Breast epithelium (tissue), 4 donors: ENCODE data around the gene RYR1. TPM values are rescaled to one million over a fixed set of nuclear protein-coding genes. Genes with fewer than 3 reads are reported as not detected.
"Not testable (repeated sequence)": the region's sequence is repeated elsewhere in the genome, so short reads cannot be mapped to it uniquely, and the experiment has no call there.

ENCODE experiments used
- DNase-seq, 2 donors: peaks; one replicate each; pipeline ENCODE4 v3.0.0-alpha.2; 2019; ENCODE audit warnings: low spot score in 2 of 2
- H3K27ac ChIP-seq, 2 donors: fragments of 200-600 bp; sonication (generic) in 1 of 2; one replicate each; pipeline ENCODE4 v1.5.1; 2016 to 2019; ENCODE audit warnings: mild to moderate bottlenecking in 1 of 2
- H3K27me3 ChIP-seq, 2 donors: fragments of 200-600 bp; sonication (generic) in 1 of 2; one replicate each; pipeline versions ENCODE4 v1.5.1 to v1.6.0; 2017 to 2019; ENCODE audit warnings: control low read depth in 1 of 2, mild to moderate bottlenecking in 1 of 2
- H3K36me3 ChIP-seq: fragments of 200-600 bp; one replicate; pipeline ENCODE4 v1.5.1; 2019
- H3K4me1 ChIP-seq, 2 donors: fragments of 200-600 bp; sonication (generic); one replicate each; pipeline ENCODE4 v1.5.1; 2016 to 2019; ENCODE audit warnings: control low read depth in 1 of 2
- H3K4me3 ChIP-seq, 3 donors: fragments of 200-600 bp; sonication (generic); 1 replicate in 2 of 3; 2 replicates in 1 of 3; pipeline ENCODE4 v1.5.1; 2016 to 2019; ENCODE audit warnings: mild to moderate bottlenecking in 3 of 3, moderate library complexity in 2 of 3
- H3K9me3 ChIP-seq, 2 donors: fragments of 200-600 bp; sonication (generic) in 1 of 2; one replicate each; pipeline ENCODE4 v1.5.1; 2016 to 2019; ENCODE audit warnings: control low read depth in 1 of 2
- CTCF ChIP-seq, 3 donors: fragments of 450-650 bp; IDR thresholded peaks; one replicate each; pipeline ENCODE4 v1.5.1; 2016 to 2017; ENCODE audit warnings: antibody characterized with exemption in 3 of 3, mild to moderate bottlenecking in 3 of 3, moderate library complexity in 3 of 3
- POLR2A ChIP-seq: fragments of 450-650 bp; IDR thresholded peaks from one replicate; pipeline ENCODE4 v1.6.1; 2016; ENCODE audit warnings: antibody characterized with exemption, mild to moderate bottlenecking, moderate library complexity
- POLR2AphosphoS5 ChIP-seq, 3 donors: sonication (generic); formaldehyde crosslinking; IDR thresholded peaks; one replicate each; pipeline ENCODE4 v1.6.1; 2017; ENCODE audit warnings: antibody characterized with exemption in 3 of 3
- intact Hi-C: fragments of 100-400 bp; cut with DNase I; formaldehyde crosslinking; loops from one replicate; pipeline ENCODE4 v1.15.1; 2023; ENCODE audit warnings: low total_unique reads
- total RNA-seq, 3 donors: library from RNA; depleted of rRNA; stranded (reverse); fragments of >200 nt; gene quantifications; one replicate each; pipeline ENCODE4 v1.1.0, GENCODE V29; 2016

Gene RYR1
- total RNA-seq, 3 donors from 2014 or later: 1.3 to 6.7 (median 3.5) TPM

DNA sequence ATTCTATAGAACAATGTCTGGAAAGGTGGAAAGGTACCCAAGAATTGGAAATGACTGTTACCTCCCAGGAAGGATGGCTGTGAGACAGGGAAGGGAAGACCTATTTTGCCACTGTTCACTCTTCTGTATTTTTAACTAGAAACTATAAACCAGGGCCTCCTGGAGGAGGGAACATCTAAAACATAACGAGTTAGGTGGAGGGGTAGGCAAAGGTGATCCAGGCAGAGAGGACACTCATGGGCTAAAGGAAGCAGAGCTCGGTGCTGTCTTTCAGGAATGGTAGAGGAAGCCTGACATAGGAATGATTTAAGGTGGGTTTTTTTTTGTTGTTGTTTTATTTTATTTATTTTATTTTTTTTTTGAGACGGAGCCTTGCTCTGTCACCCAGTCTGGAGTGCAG lies 191.3 kb downstream of the RYR1 start:
- H3K36me3 ChIP-seq: no peaks in the 10 kb centered on the region
- H3K4me3 ChIP-seq: no peak overlapping the region
- intact Hi-C loops: no loop called here
- no peak overlapping the region for H3K27ac ChIP-seq
- H3K9me3 ChIP-seq: no peaks in the 10 kb centered on the region
- no peaks in the 10 kb centered on the region for H3K27me3 ChIP-seq
- TF ChIP-seq POLR2A: no peak
- no peak for TF ChIP-seq CTCF (IDR thresholded peaks at IDR 0.05)
- TF ChIP-seq POLR2AphosphoS5 (IDR thresholded peaks at IDR 0.05): no peak
- peaks cover 4 to 6% of the 10 kb centered on the region in 2 donors for H3K4me1 ChIP-seq
- no peak for DNase-seq

GRCh38 chr19:38626401-38626800 lies 192.9 kb downstream of the RYR1 start:
- no peaks in the 10 kb centered on the region for H3K36me3 ChIP-seq
- H3K4me1 ChIP-seq: no peaks in the 10 kb centered on the region
- TF ChIP-seq POLR2A (no peak), POLR2AphosphoS5 (IDR thresholded peaks at IDR 0.05) (no peak), CTCF (IDR thresholded peaks at IDR 0.05) (no peak)
- intact Hi-C loops: no loop called here
- no peaks in the 10 kb centered on the region for H3K27me3 ChIP-seq
- no peak overlapping the region for H3K4me3 ChIP-seq
- H3K9me3 ChIP-seq: no peaks in the 10 kb centered on the region
- DNase-seq: no peak
- no peak overlapping the region for H3K27ac ChIP-seq

- H3K9me3 ChIP-seq: no peaks in the 10 kb centered on the region
- no peaks in the 10 kb centered on the region for H3K27me3 ChIP-seq
- no peak overlapping the region for H3K27ac ChIP-seq
- H3K36me3 ChIP-seq: no peaks in the 10 kb centered on the region
- intact Hi-C loops: no loop called here
- DNase-seq: no peak
- H3K4me1 ChIP-seq: no peaks in the 10 kb centered on the region
- TF ChIP-seq POLR2AphosphoS5 (IDR thresholded peaks at IDR 0.05): no peak
- TF ChIP-seq POLR2A: no peak
- TF ChIP-seq CTCF (IDR thresholded peaks at IDR 0.05): no peak
- H3K4me3 ChIP-seq: no peak overlapping the region
Observed at GRCh38 chr19:38629568-38629967, 196.1 kb downstream of the RYR1 start.

DNA sequence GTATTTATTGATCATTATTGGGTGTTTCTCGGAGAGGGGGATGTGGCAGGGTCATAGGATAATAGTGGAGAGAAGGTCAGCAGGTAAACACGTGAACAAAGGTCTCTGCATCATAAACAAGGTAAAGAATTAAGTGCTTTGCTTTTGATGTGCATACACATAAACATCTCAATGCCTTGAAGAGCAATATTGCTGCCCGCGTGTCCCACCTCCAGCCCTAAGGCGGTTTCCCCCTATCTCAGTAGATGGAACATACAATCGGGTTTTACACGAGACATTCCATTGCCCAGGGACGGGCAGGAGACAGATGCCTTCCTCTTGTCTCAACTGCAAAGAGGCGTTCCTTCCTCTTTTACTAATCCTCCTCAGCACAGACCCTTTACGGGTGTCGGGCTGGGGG lies 197.8 kb downstream of the RYR1 start:
- H3K27ac ChIP-seq, H3K9me3 ChIP-seq, H3K27me3 ChIP-seq, H3K4me3 ChIP-seq, DNase-seq, H3K4me1 ChIP-seq, intact Hi-C loops, H3K36me3 ChIP-seq: not testable (repeated sequence)

DNA sequence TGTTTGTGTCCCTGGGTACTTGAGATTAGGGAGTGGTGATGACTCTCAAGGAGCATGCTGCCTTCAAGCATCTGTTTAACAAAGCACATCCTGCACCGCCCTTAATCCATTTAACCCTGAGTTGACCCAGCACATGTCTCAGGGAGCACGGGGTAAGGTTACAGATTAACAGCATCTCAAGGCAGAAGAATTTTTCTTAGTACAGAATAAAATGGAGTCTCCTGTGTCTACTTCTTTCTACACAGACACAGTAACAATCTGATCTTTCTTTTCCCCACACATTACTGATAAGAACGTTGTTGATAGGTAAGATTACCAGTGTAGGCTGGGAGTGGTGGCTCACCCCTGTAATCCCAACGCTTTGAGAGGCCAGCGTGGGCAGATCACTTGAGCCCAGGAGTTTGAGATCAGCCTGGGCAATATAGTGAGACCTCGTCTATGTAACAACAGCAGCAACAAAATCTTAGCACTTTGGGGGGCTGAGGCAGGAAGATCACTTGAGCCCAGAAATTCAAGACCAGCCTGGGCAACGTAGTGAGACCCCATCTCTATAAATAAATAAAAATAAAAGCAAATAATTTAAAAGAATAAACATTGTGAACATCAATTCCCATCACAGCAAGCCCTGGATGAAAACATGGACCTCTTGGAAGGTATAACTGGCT lies 198.5 kb downstream of the RYR1 start:
- H3K9me3 ChIP-seq, H3K36me3 ChIP-seq, intact Hi-C loops, H3K4me1 ChIP-seq, DNase-seq, H3K27ac ChIP-seq, H3K27me3 ChIP-seq, H3K4me3 ChIP-seq: not testable (repeated sequence)

DNA sequence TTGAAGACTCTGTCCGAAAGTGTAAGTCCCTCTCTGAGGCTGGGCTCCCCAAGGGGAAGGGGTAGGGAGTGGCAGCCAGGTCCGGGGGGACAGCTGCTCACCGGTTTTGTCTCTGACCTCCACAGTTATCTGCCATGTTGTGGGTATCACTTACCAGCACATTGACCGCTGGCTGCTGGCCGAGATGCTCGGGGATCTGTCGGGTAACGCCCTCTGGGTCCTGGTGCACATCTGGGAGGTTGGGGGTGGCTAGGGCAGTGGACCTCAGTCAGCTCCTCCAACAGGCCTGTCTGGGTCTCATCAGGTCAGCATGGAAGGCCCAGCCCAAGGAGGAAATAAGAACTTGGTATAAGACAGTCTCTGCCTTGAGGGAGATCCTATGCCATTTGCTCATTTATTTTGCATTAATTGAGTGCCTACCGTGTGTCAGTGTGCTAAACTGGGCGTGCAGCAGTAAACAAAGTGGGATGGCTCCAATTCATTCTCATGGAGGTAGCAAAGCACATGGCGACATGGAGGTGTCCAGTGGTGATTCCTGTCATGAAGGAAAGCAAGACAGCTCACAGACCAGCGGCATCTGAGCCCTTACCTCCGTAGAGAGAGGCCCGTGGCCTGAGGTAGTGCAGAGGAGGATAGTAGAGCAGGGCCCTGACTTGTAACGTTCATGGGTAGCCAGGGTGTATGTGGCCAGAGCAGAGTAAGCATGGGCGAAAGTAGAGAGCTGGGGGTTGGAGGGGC lies 199.2 kb downstream of the RYR1 start:
- Histone ChIP-seq H3K27ac (no peak overlapping the region), H3K9me3 (no peaks in the 10 kb centered on the region), H3K4me1 (peaks cover 0 to 4% of the 10 kb centered on the region in 2 donors), H3K27me3 (no peaks in the 10 kb centered on the region), H3K36me3 (no peaks in the 10 kb centered on the region), H3K4me3 (no peak overlapping the region)
- DNase-seq: no peak
- TF ChIP-seq CTCF (IDR thresholded peaks at IDR 0.05) (no peak), POLR2AphosphoS5 (IDR thresholded peaks at IDR 0.05) (no peak), POLR2A (no peak)
- intact Hi-C loops: no loop called here
